Activated CD4-positive, alpha-beta T cell treated with anti-CD3 and anti-CD28 coated beads, Interleukin-2, Interleukin-6, amounts not matched to agents 100 ng/mL and 50 ng/mL, durations not matched to agents 16 hours and 8 hours (primary cell): ENCODE measurements around the gene BCAM.
"Not testable (repeated sequence)": the region's sequence is repeated elsewhere in the genome, so short reads cannot be mapped to it uniquely, and the experiment has no call there.

ENCODE experiments used
- DNase-seq: peaks from one replicate; pipeline ENCODE4 v3.0.0-alpha.2; 2020

BCAM gene

GRCh38 chr19:44851427-44851826 lies 42.5 kb downstream of the BCAM start:
- no peak for DNase-seq

- no peak for DNase-seq
Observed at GRCh38 chr19:44855606-44856005, 46.7 kb downstream of the BCAM start.

GRCh38 chr19:44856421-44857083 lies 47.6 kb downstream of the BCAM start:
- no peak for DNase-seq

- no peak for DNase-seq
Observed at GRCh38 chr19:44857837-44858236, 48.9 kb downstream of the BCAM start.

GRCh38 chr19:44861576-44861975 lies 52.7 kb downstream of the BCAM start:
- DNase-seq: not testable (repeated sequence)

GRCh38 chr19:44863990-44864389 lies 55.1 kb downstream of the BCAM start:
- DNase-seq: no peak

- no peak for DNase-seq
Observed at GRCh38 chr19:44865196-44865767, 56.4 kb downstream of the BCAM start.

- DNase-seq: no peak
Observed at GRCh38 chr19:44866664-44867063, 57.8 kb downstream of the BCAM start.

GRCh38 chr19:44867578-44867977 lies 58.7 kb downstream of the BCAM start:
- no peak for DNase-seq

- no peak for DNase-seq
Observed at GRCh38 chr19:44869733-44870470, 61.0 kb downstream of the BCAM start.
